HG03378 (cell line): ENCODE measurements around the gene CHMP1A.
"Not testable (repeated sequence)": the region's sequence is repeated elsewhere in the genome, so short reads cannot be mapped to it uniquely, and the experiment has no call there.

Source experiments
- ATAC-seq: cut with Tn5 transposase; IDR thresholded peaks from one replicate; pipeline ENCODE4 v1.9.1; 2021; ENCODE audit warnings: mild to moderate bottlenecking, moderate library complexity; ENCODE audit not compliant: unreplicated experiment

Gene CHMP1A

DNA sequence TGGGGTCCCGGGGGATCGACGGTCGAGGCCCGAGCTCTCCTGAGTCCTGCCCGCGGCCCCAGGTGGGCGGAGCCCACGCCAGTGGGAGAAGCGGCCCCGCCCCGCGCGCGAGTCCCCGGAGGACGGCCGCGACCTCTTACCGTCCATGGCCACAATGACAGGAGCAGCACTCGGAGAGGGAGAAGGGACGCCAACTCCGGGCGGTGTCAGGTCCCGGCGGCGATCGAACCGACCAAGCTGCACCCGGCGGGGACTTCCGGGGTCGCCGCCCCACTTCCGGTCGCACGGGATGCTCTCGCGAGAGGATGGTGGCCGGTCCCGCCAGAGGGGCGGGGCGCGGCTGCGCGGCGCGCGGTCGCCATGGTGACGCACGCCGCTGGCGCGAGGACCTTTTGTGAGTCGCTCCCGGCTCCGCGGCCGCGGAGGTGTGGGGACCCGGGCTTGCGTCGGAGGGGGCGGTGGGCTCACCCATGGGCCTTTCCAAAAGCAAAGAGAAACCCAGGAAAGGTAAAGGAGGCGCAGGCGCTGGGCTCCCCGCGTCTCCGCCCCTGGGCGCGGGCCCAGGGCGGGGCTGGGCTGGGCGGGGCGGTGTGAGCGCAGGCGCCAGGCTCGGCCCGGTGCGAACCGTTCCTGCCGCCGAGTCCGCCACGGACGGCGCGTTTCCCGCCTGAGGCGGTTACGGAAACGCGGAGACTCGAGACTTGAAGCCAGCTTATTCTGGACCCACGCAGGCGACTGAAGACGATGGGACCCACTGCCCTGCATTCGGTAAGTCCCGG is at the start of gene CHMP1A, which contains the start of gene SPATA33:
CHMP1A (minus strand) TSS at position 267 of the 779 bp plus-strand sequence; CDS start at position 147, 120 bp downstream.
SPATA33 (plus strand) TSS at position 395 of the 779 bp plus-strand sequence; CDS start at position 471, 76 bp downstream.
- ATAC-seq: peak; percentile 71

DNA sequence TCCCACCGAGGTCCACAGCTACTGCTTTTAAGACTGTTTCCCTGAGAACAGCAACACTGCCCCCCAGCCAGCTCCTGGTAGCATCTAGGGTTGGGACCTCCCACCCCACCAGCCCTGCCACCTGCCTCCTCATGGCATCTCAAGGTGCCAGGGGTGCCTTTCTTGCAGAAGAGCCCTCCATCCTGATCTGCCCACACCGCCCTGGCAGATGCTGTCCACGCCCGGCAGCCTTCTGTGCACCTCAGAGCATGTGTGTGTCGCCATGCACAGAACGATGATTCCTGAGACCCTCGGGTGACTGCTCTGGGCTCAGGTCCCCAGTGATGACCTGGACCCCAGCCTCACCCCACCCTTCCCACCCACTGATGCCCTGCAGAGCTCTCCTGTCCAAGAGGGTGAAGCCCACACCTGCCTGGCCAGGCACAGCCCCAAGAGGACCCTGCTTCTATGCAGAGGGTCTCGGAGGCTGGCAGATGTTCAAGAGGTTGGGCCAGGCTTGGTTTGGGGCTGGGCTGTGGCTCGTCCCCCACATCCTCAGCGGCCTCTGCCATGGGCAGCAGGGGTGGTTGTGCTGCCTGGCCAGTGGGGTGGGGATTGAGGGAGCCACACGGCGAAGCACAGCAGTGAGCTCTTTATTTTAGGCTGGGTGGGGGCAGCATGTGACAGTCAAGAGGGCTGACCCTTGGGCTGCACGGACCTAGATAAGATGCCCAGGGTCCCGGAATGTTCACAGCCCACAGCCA is 49.2 kb upstream of the CHMP1A start:
- no peak for ATAC-seq

DNA sequence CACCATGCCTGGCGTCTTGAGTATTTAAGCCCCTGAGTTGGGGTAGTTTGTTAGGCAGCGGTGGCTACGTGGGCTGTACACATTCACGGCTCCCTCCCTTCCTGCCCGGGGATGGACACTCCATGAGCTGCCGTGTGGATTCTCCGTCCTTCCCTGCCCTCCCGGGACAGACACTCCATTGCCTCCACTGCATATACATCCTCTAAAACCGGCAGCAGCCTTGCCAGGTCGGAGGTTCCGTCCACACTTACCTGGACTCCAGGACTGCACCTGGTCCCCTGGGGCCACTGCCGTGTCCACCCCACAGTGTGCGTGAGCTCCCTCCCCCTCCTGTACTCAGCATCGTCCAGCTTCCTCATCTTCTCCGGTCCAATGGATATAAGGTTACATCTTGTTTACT is 47.5 kb upstream of the CHMP1A start:
- no peak for ATAC-seq

DNA sequence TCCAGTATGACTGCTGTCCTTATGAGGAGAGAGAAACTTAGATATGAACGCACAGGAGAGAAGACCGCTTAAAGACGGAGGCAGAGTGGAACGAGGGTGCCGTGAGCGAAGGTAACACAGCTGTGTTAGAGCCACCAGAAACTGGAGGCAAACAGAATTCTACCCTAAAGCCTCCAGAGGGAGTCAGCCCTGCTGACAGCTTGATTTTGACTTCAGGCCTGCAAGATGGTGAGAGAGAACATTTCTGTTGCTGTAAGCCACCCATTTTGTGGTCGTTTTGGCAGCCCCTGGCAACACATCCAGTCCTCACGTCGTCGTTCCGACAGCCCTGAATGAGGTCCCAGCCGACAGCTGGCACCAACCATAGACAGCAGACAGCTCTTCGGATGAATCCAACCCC is 46.8 kb upstream of the CHMP1A start:
- no peak for ATAC-seq

DNA sequence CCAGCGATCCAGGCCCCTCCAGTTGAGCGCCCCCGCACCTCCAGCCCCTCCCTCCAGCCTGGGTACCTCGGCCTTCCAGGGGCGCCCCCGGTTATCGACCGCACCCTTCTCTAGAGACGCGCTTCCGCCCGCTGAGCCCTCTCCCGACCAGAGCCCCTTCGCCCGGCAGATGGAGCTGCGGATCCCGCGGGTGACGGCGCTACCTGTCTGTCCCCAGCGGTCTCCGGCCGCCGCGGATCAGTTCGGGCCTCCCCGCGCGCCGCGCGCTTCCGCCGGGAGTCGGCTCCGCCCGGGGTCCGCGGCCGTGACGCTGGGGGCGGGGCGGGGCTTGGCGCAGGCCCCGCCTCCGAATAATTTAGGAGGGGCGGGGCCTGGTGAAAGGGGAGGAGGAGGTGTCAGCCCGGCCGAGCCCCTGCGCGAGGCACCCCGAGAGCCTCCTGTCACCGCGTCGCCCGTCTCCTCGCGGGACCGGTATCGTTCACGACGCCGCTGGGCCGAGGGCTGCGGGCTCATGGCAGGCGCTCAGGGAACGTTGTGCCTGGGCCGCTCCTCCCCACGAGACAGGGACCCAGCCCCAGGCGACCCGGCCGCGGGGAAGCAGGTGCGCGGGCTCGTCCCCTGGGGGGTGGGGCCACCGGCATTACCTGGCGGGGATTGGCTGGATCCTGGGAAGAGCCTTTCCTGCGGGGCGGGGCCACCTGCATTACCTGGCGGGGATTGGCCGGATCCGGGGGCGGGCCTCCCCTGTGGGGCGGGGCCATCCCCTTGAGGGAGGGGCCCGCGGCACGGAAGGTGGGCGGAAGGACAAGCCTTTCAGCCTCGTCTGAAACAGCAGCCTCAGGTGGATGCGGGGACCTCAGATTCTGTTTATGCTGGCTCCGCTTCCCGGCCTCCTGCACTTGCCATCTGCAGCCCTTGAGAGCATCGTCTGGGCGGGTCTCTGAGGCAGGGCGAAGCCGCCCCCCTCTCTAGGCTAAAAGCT is 44.2 kb upstream of the CHMP1A start, which contains the start of gene SPATA2L:
SPATA2L (minus strand) TSS at position 281 of the 982 bp plus-strand sequence. CDS start 473 bp downstream, outside the sequence.
- peak; percentile 68 for ATAC-seq

DNA sequence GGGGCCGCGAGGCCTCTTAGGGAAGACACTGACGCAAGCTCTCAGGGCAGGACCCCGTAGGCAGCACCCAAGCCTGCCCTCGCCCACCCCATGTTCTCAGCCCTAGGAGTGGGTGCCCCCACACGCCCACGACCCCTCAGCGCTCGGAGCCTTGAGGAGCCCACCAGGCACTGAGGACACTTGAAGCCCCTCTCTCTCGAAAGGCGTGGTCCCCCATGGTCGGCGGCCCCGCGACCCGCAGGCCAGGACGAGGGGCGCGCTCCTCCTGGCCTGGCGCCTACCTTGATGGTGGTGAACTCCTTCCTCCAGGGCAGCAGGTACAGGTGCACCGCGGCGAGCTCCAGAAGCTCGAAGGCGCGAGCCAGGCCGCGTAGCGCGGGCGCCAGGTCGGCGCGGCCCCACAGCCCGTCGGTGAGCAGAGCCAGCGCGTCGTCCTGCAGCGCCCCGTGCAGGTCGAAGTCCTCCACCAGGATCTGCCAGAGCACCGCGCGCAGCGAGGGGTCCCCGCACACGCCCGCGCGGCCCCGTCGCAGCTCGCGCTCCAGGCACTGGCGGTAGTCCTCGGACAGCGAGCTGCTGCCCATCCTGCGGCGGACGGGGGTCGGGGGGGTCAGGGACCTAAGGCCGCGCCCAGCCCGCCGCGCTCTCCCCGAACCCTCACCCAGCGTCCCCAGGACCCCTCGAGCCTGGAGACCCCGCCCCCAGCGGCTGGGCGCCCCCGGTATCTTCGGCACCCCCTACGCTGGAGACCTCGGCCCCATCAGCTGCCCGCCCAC is 43.3 kb upstream of the CHMP1A start:
- no peak for ATAC-seq

DNA sequence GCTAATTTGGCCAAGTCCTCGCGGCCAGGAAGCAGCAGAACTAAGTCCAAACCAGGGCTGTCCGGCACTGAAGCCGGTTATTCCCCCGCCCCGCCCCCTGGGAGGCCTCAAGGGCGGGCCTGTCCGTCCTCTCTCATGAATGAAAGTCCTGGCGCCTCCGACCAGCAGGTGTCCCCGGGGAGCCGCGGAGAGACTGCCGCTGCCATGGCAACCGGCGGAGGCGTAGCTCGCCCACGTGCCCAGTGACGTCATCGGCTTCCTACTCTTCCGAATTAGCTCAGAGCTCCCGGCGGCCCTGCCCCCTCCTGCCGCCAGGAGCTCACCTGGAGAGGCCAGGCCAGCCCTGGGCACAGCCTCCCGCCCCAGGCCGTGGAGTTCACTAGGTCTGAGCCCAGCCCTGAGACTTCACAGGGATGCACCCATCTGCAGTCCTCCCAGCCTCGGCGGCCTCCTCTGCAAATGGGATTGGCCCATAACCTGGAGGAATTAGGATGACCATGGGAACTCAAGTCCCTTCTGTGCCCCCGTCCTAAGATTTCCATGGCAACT is 42.7 kb upstream of the CHMP1A start:
- peak; percentile 41 for ATAC-seq

DNA sequence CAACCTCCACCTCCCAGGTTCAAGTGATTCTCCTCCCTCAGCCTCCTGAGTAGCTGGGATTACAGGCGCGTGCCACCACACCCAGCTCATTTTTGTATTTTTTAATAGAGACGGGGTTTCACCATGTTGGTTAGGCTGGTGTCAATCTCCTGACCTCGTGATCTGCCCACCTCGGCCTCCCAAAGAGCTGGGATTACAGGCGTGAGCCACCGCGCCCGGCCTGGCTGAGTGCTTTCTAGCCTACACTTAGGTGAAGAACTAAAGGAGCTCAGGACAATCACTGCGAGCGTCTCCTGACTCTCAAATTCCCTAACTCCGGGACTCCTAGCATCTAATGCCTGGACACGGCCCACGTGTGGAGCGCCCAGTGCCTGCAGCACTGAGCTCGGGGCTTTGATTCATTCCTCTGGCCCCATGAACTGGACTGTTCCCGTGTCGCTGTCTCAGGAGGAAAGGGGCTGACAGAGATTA is 42.2 kb upstream of the CHMP1A start:
- peak; percentile 5 for ATAC-seq

DNA sequence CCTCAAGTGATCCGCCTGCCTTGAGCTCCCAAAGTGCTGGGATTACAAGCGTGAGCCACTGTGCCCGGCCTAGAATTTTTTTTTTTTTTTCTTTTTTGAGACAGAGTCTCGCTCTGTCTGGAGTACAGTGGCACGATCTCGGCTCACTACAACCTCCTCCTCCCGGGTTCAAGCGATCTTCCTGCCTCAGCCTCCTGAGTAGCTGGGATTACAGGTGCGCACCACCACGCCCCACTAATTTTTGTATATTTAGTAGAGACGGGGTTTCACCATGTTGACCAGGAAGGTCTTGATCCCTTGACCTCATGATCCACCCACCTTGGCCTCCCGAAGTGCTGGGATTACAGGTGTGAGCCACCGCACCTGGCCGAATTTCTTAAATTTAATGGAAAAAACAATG is 41.2 kb upstream of the CHMP1A start:
- not testable (repeated sequence) for ATAC-seq

DNA sequence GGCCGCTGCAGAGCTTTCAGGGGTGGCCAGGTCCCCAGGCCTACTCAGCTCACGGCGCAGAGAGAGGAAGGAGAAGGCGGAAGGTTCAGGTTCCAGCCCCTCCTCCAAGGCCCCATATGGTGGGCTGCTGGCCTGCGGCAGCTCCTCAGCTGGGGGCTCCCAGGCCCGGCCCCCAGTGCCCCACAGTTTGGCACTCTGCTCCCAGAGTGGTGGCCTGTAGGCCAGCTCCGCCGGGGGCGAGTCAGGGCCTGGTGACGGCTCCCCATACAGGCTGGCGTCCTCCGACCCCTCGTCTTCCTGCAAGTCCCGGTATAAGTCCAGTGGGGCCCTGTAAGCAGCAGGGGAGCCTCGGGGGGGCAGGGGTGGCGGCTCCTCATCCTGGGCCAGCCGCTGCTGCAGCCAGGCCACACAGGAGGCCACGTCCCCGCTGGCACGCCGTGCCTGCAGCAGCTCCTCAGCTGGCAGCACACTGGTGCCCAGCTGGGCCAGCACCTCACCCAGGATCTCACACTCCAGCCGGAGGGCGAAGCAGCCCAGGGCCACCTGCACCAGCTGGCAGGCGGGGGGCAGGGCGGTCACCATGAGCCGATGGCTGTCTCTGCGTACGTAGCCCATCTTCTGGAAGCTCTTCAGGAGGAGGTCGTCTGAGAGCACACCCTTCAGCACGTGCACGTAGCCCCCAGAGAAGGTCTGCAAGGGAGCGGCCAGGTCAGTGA is 40.3 kb upstream of the CHMP1A start:
- no peak for ATAC-seq

DNA sequence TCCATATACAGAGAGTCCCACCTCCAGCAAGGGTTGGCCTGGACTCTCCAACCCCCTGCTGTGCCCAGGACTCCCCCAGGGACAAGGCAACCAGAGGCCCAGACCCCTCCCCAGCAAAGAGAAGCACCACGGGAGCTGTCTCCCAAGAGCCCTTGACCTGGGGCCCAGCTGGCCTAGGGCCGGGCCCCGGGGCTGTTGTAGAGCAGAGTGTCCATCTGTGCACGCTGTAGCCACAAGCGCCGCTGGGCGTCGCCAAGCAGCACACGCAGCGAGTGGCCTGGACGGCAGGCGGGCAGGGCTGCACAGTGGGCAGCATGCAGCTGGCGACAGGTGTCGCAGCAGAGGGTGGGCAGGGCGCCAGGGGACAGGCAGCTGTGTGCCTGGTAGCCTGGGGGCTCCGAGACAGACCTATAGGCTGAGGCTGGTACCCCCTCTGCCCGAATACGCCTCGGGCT is 39.7 kb upstream of the CHMP1A start:
- no peak for ATAC-seq

DNA sequence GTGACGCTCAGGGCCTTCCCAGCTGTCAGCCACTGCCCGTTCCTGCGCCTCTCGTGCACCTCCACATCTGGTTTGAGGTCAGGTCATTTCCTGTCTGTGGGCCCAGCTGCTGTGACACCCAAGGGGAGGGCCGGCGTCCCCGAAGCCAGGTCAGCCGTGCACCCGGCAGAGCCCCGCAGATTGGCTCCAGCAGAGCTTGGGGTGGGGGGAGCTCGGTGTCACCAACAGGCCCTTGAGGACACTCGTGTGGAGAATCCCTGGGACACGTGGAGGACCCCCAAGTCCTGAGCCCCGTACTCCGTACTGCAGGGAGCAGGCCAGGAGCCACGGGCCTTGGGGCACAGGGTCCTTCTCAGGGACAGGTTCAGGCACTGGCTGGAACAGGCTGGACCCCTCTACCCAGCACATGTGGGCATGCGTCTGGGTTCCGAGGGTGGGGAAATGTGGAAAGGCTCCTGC is 39.2 kb upstream of the CHMP1A start:
- no peak for ATAC-seq

DNA sequence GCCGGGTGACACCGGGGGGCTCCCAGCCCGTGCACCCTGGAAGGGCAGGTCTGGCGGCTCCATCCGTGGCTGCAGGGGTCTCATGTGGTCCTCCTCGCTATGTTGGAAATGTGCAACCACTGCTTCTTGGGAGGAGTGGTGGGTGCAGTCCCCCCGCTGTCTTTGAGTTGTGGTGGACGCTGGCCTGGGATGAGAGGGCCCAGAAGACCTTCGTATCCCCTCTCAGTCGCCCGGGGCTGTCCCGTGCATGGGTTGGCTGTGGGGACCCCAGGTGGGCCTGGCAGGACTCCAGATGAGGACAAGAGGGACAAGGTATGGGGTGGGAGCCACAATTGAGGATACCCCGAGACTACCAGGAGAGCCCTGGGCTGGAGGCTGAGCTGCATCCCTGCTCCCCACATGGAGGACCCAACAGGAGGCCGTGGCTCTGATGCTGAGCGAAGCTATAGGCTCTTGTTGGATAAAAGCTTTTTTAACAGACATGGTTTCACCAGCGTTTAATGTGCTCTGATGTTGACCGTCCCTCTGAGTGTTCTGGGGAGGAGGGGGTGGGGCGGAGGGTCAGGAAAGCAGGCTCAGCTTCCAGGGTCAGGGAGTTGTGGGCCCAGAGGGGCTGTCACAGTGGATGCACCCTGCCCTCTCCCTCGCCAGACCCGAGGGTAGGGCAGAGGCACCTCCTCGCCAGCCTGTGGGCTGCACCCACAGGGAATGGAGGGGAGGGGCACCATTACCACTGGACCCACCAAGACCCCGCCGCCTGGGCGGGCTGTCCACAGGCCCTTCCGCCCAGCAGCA is 38.6 kb upstream of the CHMP1A start:
- no peak for ATAC-seq

DNA sequence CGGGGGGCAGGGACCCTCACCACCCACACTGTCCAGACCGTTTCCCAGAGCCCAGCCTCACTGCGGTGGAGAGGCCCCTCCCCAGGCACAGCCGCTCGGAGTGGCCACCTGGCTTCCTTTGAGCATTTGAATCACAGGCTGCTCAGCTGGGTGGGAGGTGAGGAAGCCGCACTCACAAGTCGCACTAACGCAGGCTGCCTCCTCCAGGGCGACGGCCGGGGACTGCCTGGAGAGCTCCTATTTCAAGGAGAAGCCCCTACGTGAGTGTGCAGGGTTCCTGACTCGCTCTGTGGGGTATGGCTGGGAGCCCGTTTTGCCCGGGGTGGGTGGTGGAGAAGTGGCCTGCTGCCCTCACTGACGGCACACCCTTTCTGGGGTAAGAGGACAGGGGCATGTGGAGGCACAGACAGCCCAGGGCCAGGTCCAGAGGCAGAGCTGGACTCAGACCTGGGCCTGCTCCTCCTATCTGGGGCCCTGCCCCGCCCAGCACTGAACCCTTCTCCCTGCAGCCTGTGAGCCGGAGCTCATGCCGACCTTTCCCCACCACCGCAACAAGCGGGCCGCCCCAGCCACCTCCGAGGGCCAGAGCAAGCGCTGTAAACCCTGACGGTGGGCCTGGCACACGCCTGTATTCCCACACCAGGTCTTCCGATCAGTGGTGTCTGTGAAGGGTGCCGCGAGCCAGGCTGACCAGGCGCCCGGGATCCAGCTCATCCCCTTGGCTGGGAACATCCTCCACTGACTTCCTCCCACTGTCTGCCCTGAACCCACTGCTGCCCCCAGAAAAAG is 37.8 kb upstream of the CHMP1A start:
- ATAC-seq: no peak

DNA sequence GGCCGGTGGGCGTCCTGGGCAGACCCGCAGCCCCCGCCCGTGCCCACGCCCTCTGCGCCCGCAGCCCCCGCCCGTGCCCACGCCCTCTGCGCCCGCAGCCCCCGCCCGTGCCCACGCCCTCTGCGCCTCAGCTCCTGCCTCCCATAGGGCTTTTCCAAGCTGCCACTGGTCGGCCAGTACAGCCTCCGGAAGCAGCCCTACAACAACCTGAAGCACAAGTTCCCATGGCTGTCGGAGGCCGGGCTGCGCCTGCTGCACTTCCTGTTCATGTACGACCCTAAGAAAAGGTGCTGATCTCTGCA is 37.2 kb upstream of the CHMP1A start:
- ATAC-seq: not testable (repeated sequence)

DNA sequence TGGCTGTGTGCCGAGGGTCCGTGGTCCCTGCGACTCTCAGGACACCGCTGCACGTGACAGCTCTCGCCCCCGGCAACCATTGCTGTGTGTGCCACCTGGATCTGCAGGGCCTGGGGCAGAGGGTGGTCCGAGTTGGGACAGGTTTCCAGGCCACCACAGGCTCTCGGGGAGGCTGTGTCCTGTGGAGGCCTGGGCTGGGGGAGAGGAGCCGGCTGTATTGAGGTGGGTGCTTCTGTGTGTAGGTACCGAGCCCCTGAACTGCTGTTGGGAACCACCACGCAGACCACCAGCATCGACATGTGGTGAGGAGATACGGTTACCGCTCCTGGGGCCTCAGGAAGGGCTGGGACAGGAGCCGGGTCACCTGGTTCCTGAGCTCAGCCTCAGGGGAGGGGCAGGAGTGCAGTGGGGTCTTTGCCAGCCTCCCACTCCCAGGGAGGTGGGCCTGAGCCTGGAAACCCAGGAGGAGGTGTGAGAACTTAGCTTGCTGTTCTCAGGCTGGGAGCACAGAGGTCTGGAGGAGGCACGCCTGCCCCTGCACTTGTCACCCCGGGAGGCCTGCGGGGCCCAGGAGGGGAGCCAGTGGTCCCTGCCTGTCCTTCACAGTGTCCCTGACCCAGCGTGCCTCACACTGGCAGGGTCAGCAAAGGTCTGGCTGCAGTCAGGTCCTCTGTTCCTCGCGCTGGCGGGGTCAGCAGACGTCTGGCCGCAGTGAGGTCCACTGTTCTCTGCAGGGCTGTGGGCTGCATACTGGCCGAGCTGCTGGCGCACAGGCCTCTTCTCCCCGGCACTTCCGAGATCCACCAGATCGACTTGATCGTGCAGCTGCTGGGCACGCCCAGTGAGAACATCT is 36.6 kb upstream of the CHMP1A start:
- ATAC-seq: no peak
